NCI-H345 (cell line): Measurements from ENCODE around the gene BCAR1.
"Not testable (repeated sequence)": the region's sequence is repeated elsewhere in the genome, so short reads cannot be mapped to it uniquely, and the experiment has no call there.

Experiments
- DNase-seq: peaks from one replicate; lab custom pipeline; 2025; lab: John Stamatoyannopoulos, UW

Gene BCAR1

GRCh38 chr16:75269358-75269757 is 17.9 kb upstream of the BCAR1 start:
- DNase-seq = not testable (repeated sequence)

GRCh38 chr16:75267631-75268264 is 16.3 kb upstream of the BCAR1 start:
- peak; percentile 85 for DNase-seq

GRCh38 chr16:75266738-75267630 is 15.6 kb upstream of the BCAR1 start:
- DNase-seq = no peak

- no peak for DNase-seq
Measured at GRCh38 chr16:75265911-75266701, 14.7 kb upstream of the BCAR1 start.

GRCh38 chr16:75264999-75265910 is 13.8 kb upstream of the BCAR1 start:
- no peak for DNase-seq

- DNase-seq = no peak
Measured at GRCh38 chr16:75264457-75264998, 13.1 kb upstream of the BCAR1 start.

GRCh38 chr16:75263963-75264445 is 12.6 kb upstream of the BCAR1 start:
- DNase-seq = no peak

GRCh38 chr16:75263291-75263962 is 12.0 kb upstream of the BCAR1 start:
- DNase-seq = no peak

GRCh38 chr16:75262800-75263127 is 11.3 kb upstream of the BCAR1 start:
- DNase-seq = no peak

- no peak for DNase-seq
Measured at GRCh38 chr16:75262104-75262799, 10.8 kb upstream of the BCAR1 start.

GRCh38 chr16:75261590-75262078 is 10.2 kb upstream of the BCAR1 start:
- no peak for DNase-seq

- DNase-seq = no peak
Measured at GRCh38 chr16:75260851-75261589, 9.6 kb upstream of the BCAR1 start.

GRCh38 chr16:75258807-75259141 is 7.3 kb upstream of the BCAR1 start:
- DNase-seq = no peak

GRCh38 chr16:75257886-75258806 is 6.7 kb upstream of the BCAR1 start:
- no peak for DNase-seq

GRCh38 chr16:75256696-75257343 is 5.4 kb upstream of the BCAR1 start:
- DNase-seq = peak; percentile 18

- no peak for DNase-seq
Measured at GRCh38 chr16:75256059-75256571, 4.7 kb upstream of the BCAR1 start.

GRCh38 chr16:75254359-75254837 is 3.0 kb upstream of the BCAR1 start:
- no peak for DNase-seq
